Loucy (cell line): ENCODE measurements around the gene CLTCL1.

Experiments
- H2AFZ ChIP-seq: fragments of 200-600 bp; sonication (generic); 2 replicates; pipeline ENCODE4 v1.6.0; 2016; ENCODE audit warnings: antibody characterized with exemption, mild to moderate bottlenecking, low read length, moderate library complexity
- H3F3A ChIP-seq: fragments of 200-600 bp; 2 replicates; pipeline ENCODE4 v1.6.0; 2016; ENCODE audit warnings: antibody characterized with exemption, low read depth, mild to moderate bottlenecking
- H3K27me3 ChIP-seq: fragments of 200-600 bp; sonication (generic); 2 replicates; pipeline ENCODE4 v1.6.1; 2014; ENCODE audit warnings: low read length, mild to moderate bottlenecking; ENCODE audit not compliant: insufficient read depth, poor library complexity, severe bottlenecking
- H3K36me3 ChIP-seq: fragments of 200-600 bp; sonication (generic); 2 replicates; pipeline ENCODE4 v1.6.1; 2016; ENCODE audit warnings: low read length; ENCODE audit not compliant: insufficient read depth
- H3K4me1 ChIP-seq: fragments of 200-600 bp; sonication (generic); 2 replicates; pipeline ENCODE4 v1.5.1; 2014; ENCODE audit warnings: low read length, mild to moderate bottlenecking; ENCODE audit not compliant: insufficient read depth, poor library complexity, severe bottlenecking
- H3K4me2 ChIP-seq: fragments of 200-600 bp; sonication (generic); 2 replicates; pipeline ENCODE4 v1.6.0; 2014; ENCODE audit warnings: antibody characterized with exemption, low read length, low read depth, mild to moderate bottlenecking; ENCODE audit not compliant: poor library complexity, severe bottlenecking
- H3K4me3 ChIP-seq: fragments of 200-600 bp; sonication (generic); 2 replicates; pipeline ENCODE4 v1.5.1; 2014; ENCODE audit warnings: low read length, mild to moderate bottlenecking, mixed read lengths; ENCODE audit not compliant: poor library complexity, severe bottlenecking
- H3K79me2 ChIP-seq: fragments of 200-600 bp; sonication (generic); 2 replicates; pipeline ENCODE4 v1.6.1; 2014; ENCODE audit warnings: low read length; ENCODE audit not compliant: insufficient read depth
- H3K9ac ChIP-seq: fragments of 200-600 bp; sonication (generic); 2 replicates; pipeline ENCODE4 v1.6.0; 2014; ENCODE audit warnings: mild to moderate bottlenecking, low read depth, low read length, moderate library complexity; ENCODE audit not compliant: poor library complexity, severe bottlenecking
- H3K9me2 ChIP-seq: fragments of 200-600 bp; sonication (generic); replicated peaks from 2 replicates; pipeline ENCODE4 v1.6.1; 2016; ENCODE audit warnings: low read depth, low read length, mixed read lengths
- H3K9me3 ChIP-seq: fragments of 200-600 bp; sonication (generic); 2 replicates; pipeline ENCODE4 v1.6.1; 2014; ENCODE audit warnings: mild to moderate bottlenecking, antibody characterized with exemption, low read length, low read depth; ENCODE audit not compliant: insufficient read depth
- H4K20me1 ChIP-seq: fragments of 200-600 bp; sonication (generic); 2 replicates; pipeline ENCODE4 v1.6.0; 2014; ENCODE audit warnings: antibody characterized with exemption, low read length, mild to moderate bottlenecking; ENCODE audit not compliant: insufficient read depth, poor library complexity, severe bottlenecking
- CTCF ChIP-seq: fragments of 200-600 bp; sonication (generic); conservative IDR thresholded peaks from 2 replicates; pipeline ENCODE4 v1.5.1; 2014; ENCODE audit warnings: mild to moderate bottlenecking, antibody characterized with exemption, low read length
- EZH2phosphoT487 ChIP-seq: fragments of 200-600 bp; IDR thresholded peaks from 2 replicates; pipeline ENCODE4 v1.6.1; 2018; ENCODE audit warnings: antibody characterized with exemption, mild to moderate bottlenecking, moderate library complexity, borderline replicate concordance

The CLTCL1 gene

GRCh38 chr22:19149991-19150390 is 141.5 kb downstream of the CLTCL1 start, which contains the start of gene GSC2:
TSS of gene GSC2 (minus strand) at chr22:19150292. CDS start at chr22:19150283, 9 bp downstream.
- H3K4me2 ChIP-seq, result no peak within 1 kb of the TSS
- no peaks in the 10 kb centered on the region for H4K20me1 ChIP-seq
- H3K9ac ChIP-seq, result no peak within 1 kb of the TSS
- H3K79me2 ChIP-seq, result no peaks in the 10 kb centered on the region
- H2AFZ ChIP-seq, result no peak within 1 kb of the TSS
- TF ChIP-seq EZH2phosphoT487 (no peak), CTCF (no peak)
- H3K36me3 ChIP-seq, result no peaks in the 10 kb centered on the region
- no peaks in the 10 kb centered on the region for H3K9me2 ChIP-seq
- no peaks in the 10 kb centered on the region for H3K9me3 ChIP-seq
- H3F3A ChIP-seq, result no peaks in the 10 kb centered on the region
- no peak within 1 kb of the TSS for H3K4me3 ChIP-seq
- H3K27me3 ChIP-seq, result no peaks in the 10 kb centered on the region
- H3K4me1 ChIP-seq, result peaks cover 4% of the 10 kb centered on the region

- Histone ChIP-seq H3K27me3 (no peaks in the 10 kb centered on the region), H2AFZ (no peak overlapping the region), H3K79me2 (peaks cover 2% of the 10 kb centered on the region), H3F3A (no peaks in the 10 kb centered on the region), H3K4me3 (no peak overlapping the region), H4K20me1 (peaks cover 1% of the 10 kb centered on the region), H3K36me3 (no peaks in the 10 kb centered on the region), H3K4me2 (no peak overlapping the region), H3K9me3 (no peaks in the 10 kb centered on the region), H3K9ac (no peak overlapping the region), H3K9me2 (no peaks in the 10 kb centered on the region), H3K4me1 (peaks cover 4% of the 10 kb centered on the region)
- TF ChIP-seq CTCF, result no peak
- no peak for TF ChIP-seq EZH2phosphoT487
Observed at GRCh38 chr22:19149047-19149883, 142.3 kb downstream of the CLTCL1 start.

GRCh38 chr22:19148417-19149046 is 143.0 kb downstream of the CLTCL1 start:
- Histone ChIP-seq H3K4me3 (no peak overlapping the region), H3K79me2 (peaks cover 10% of the 10 kb centered on the region), H3K9me2 (no peaks in the 10 kb centered on the region), H3K9me3 (no peaks in the 10 kb centered on the region), H3F3A (no peaks in the 10 kb centered on the region), H3K27me3 (no peaks in the 10 kb centered on the region), H3K36me3 (no peaks in the 10 kb centered on the region), H2AFZ (no peak overlapping the region), H3K4me1 (peaks cover 8% of the 10 kb centered on the region), H4K20me1 (peaks cover 9% of the 10 kb centered on the region), H3K4me2 (no peak overlapping the region), H3K9ac (no peak overlapping the region)
- no peak for TF ChIP-seq EZH2phosphoT487
- no peak for TF ChIP-seq CTCF
